ENCODE results near the gene SCN1A. TPM values are rescaled to one million over a fixed set of nuclear protein-coding genes. Genes with fewer than 3 reads are reported as not detected.

Gene SCN1A
- total and polyA plus RNA-seq, 2 of the 4 experiments (the other 2 are of a cell fraction): under 0.01 TPM; not detected in 1

DNA sequence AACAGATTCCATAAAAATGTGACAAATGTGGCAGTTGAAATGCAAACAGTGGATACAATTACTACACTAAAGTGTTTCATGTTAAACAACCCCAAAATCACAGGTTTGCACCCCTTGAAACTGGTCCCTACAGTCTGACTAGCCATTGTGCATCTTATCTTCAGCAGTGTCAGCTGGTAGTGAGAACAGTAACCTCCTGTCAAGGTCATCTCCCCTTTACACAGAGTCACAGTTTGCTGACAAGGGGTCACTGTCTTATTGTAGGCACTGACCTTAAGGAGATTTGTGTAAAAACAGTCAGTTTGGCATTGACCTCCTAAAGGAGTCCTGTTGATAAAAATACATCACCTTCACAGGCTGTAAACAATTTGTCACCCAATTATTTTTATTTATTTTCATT, 137.0 kb downstream of the SCN1A start:
- no peak overlapping the region for H3K23ac ChIP-seq (ENCODE audit: low read depth, low read length)
- H3K79me1 ChIP-seq (ENCODE audit: low read depth in 1 of 2, low read length in 2 of 2): no peaks in the 10 kb centered on the region
- no peaks in the 10 kb centered on the region for H3K4me1 ChIP-seq (ENCODE audit: control insufficient read depth, insufficient read depth, low read length)
- no peak overlapping the region for H3K14ac ChIP-seq (replicated peaks; ENCODE audit: low read depth, low read length)
- intact Hi-C loops (cut with micrococcal nuclease) (no loop called here), dilution Hi-C loops (cut with HindIII; ENCODE audit: low sequenced_read_pairs, unreplicated experiment) (no loop called here), in situ Hi-C loops (cut with MboI; ENCODE audit: low sequenced_read_pairs) (no loop called here)
- no peak overlapping the region for H2BK120ac ChIP-seq (ENCODE audit: low read depth, low read length)
- TF ChIP-seq ELK1 (IDR thresholded peaks at IDR 0.05; ENCODE audit: borderline replicate concordance, low read depth, low read length) (no peak), USF2 (IDR thresholded peaks at IDR 0.05; ENCODE audit: low read depth, low read length) (no peak), POLR2A (IDR thresholded peaks at IDR 0.05; ENCODE audit: low read depth, low read length) (no peak), NFE2L2 (IDR thresholded peaks at IDR 0.05; ENCODE audit: low read depth, low read length) (no peak), MAFK (IDR thresholded peaks at IDR 0.05; ENCODE audit: low read depth, low read length) (no peak), RCOR1 (IDR thresholded peaks at IDR 0.05; ENCODE audit: insufficient replicate concordance, low read length) (no peak), FOS (IDR thresholded peaks at IDR 0.05; ENCODE audit: low read depth, low read length) (no peak), BHLHE40 (IDR thresholded peaks at IDR 0.05; ENCODE audit: low read depth, low read length) (no peak), MAZ (IDR thresholded peaks at IDR 0.05; ENCODE audit: borderline replicate concordance, low read depth, low read length) (no peak), RAD21 (IDR thresholded peaks at IDR 0.05; ENCODE audit: low read length) (no peak), CHD1 (IDR thresholded peaks at IDR 0.05; ENCODE audit: low read depth, low read length) (no peak), MXI1 (IDR thresholded peaks at IDR 0.05; ENCODE audit: borderline replicate concordance, low read depth, low read length) (no peak), RFX5 (IDR thresholded peaks at IDR 0.05; ENCODE audit: low read depth, low read length) (no peak), CTCF (conservative IDR thresholded peaks at IDR 0.05; ENCODE audit: low read depth, low read length) (no peak), CEBPB (IDR thresholded peaks at IDR 0.05; ENCODE audit: low read depth, low read length) (no peak), SMC3 (IDR thresholded peaks at IDR 0.05; ENCODE audit: low read depth, low read length) (no peak)
- H3K27ac ChIP-seq (ENCODE audit: insufficient read depth, low read length): no peak overlapping the region
- H3K4ac ChIP-seq (ENCODE audit: low read depth, low read length): no peak overlapping the region
- no peak for DNase-seq
- H3K27me3 ChIP-seq (ENCODE audit: control insufficient read depth, insufficient read depth, low read length): no peaks in the 10 kb centered on the region
- H2AFZ ChIP-seq (replicated peaks; ENCODE audit: low read length, poor library complexity): no peak overlapping the region
- no peaks in the 10 kb centered on the region for H3K9me3 ChIP-seq (ENCODE audit: control insufficient read depth, insufficient read depth, low read length)
- H3K9ac ChIP-seq (ENCODE audit: low read depth, low read length): no peak overlapping the region
- POLR2A ChIA-PET (ENCODE audit: unreplicated experiment): no interaction called here
- no peaks in the 10 kb centered on the region for H4K20me1 ChIP-seq (ENCODE audit: insufficient read depth, low read length)
- H3K4me2 ChIP-seq (ENCODE audit: low read depth, low read length): no peak overlapping the region
- no peak overlapping the region for H3K4me3 ChIP-seq (ENCODE audit: insufficient read depth, low read depth, low read length)
- no TSS peak for BruUV-seq (replicated peaks)
- H4K5ac ChIP-seq (ENCODE audit: low read depth, low read length): no peak overlapping the region
- H3K36me3 ChIP-seq (ENCODE audit: control insufficient read depth, insufficient read depth, low read length): no peaks in the 10 kb centered on the region
- no peak overlapping the region for H4K91ac ChIP-seq (ENCODE audit: insufficient read depth, low read depth, low read length)
- ATAC-seq (ENCODE audit: low read depth): no peak
- no peak overlapping the region for H3K18ac ChIP-seq (ENCODE audit: low read depth, low read length)
- no peak overlapping the region for H2BK15ac ChIP-seq (ENCODE audit: low read depth, low read length)
- H3K56ac ChIP-seq (ENCODE audit: extremely low read depth, insufficient read depth, low read length): no peak overlapping the region
- H2BK20ac ChIP-seq (ENCODE audit: low read depth, low read length): no peak overlapping the region
- no peak overlapping the region for H2AK5ac ChIP-seq (ENCODE audit: low read depth, low read length)
- no peak overlapping the region for H2AK9ac ChIP-seq (replicated peaks; ENCODE audit: low read depth, low read length, poor library complexity)
- CTCF ChIA-PET: no interaction called here
- H3K9me1 ChIP-seq (ENCODE audit: insufficient read depth, low read length): no peaks in the 10 kb centered on the region
- no peak overlapping the region for H4K8ac ChIP-seq (ENCODE audit: low read depth in 2 of 2, low read length in 2 of 2)
- no peak overlapping the region for H2BK5ac ChIP-seq (ENCODE audit: low read depth, low read length, poor library complexity, severe bottlenecking)
